GM12865 (cell line): ENCODE results near the gene FAT1.

Source experiments
- DNase-seq: peaks from one replicate; pipeline ENCODE4 v3.0.0; 2010; ENCODE audit warnings: low read depth
- H3K4me3 ChIP-seq: 2 replicates; pipeline ENCODE4 v1.5.1; 2011; ENCODE audit warnings: mild to moderate bottlenecking, low read depth, low read length, control low read depth
- TF ChIP-seq, protein P1 (sequence below): IDR thresholded peaks from 2 replicates; pipeline ENCODE4 v1.5.1; 2011; ENCODE audit warnings: low read length, control low read depth, low read depth, inconsistent platforms; ENCODE audit not compliant: insufficient read depth; ENCODE audit errors: missing control alignments

The FAT1 gene

DNA sequence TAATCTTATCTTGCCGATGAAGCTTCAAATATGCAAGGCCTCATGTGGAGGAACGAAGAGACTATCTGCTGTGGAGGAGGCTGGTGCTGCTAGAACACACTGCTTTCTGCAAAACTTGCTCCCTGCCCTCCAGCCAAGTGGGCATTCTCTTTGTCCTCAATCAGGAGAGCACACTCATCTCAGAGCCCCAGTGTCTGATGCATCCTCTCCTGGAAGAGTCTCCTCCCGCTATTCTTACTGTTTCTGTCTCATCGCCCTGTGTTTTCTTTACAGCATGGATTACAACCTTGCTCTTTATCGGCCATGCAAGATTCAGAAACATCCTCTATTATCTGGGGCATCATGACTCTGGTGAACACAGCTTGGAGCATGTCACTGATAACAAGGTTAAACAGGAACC is 100.1 kb downstream of the FAT1 start:
- DNase-seq, result no peak
- TF ChIP-seq, protein P1, sequence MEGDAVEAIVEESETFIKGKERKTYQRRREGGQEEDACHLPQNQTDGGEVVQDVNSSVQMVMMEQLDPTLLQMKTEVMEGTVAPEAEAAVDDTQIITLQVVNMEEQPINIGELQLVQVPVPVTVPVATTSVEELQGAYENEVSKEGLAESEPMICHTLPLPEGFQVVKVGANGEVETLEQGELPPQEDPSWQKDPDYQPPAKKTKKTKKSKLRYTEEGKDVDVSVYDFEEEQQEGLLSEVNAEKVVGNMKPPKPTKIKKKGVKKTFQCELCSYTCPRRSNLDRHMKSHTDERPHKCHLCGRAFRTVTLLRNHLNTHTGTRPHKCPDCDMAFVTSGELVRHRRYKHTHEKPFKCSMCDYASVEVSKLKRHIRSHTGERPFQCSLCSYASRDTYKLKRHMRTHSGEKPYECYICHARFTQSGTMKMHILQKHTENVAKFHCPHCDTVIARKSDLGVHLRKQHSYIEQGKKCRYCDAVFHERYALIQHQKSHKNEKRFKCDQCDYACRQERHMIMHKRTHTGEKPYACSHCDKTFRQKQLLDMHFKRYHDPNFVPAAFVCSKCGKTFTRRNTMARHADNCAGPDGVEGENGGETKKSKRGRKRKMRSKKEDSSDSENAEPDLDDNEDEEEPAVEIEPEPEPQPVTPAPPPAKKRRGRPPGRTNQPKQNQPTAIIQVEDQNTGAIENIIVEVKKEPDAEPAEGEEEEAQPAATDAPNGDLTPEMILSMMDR, result no peak
- H3K4me3 ChIP-seq, result no peak overlapping the region

DNA sequence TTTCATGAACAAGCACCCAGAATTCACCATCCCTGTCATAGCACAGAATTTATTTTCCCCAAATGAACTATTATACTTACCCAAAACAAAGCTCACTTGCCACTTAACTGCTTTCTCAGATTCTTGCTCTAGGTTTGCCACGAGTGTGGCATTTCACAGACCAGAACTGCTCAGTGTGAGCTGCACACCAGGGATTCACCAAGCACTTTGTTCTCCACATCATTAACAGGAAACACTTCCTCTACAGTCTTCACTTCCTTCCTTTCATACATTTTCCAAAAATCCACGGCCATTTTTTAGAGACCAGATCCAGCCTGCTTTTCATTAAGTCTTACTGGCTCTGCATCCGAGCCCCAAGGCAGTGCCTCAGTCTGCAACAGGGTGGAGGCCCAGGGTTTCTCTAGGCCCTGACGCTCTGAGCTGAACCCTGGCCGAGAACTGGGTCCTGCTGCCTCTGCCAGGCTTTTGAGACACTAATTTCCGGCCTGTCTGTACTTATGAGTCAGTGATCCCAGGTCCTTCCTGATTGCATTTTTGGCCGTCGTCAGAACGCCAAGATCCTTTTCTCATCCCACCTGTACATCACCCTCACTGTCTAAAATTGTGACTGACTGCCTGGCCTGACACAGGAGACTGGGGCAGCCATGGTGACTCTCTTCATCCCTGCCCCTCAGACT is 100.7 kb downstream of the FAT1 start:
- TF ChIP-seq, protein P1, result no peak
- DNase-seq, result no peak
- H3K4me3 ChIP-seq, result no peak overlapping the region

DNA sequence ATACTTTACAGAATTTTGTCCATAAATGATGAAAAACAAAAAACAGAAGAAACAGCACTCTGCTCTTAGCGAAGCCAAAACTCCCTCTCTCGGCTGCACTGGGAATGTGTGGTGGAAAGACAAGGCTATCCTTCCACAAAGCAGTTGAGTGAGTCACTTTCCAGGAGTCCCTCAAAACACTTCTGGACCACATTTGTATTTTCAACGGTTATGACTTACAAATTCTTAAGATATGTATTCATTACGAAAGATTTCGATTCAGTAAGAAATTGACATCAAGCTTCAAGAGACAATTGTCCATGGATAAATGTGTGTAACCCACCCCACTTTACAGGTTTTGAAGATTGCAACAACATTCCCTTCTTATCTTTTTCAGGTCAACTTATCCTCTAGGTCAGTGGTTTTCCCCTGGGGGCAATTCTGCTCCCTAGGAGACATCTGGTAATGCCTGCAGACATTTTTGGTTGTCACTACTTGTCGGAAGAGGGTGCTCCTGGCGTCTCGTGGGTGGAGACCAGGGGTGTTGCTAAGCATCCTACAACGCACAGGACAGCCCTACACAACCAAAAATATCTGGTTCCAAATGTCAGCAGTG is 101.6 kb downstream of the FAT1 start:
- H3K4me3 ChIP-seq, result no peak overlapping the region
- TF ChIP-seq, protein P1, result no peak
- DNase-seq, result no peak

DNA sequence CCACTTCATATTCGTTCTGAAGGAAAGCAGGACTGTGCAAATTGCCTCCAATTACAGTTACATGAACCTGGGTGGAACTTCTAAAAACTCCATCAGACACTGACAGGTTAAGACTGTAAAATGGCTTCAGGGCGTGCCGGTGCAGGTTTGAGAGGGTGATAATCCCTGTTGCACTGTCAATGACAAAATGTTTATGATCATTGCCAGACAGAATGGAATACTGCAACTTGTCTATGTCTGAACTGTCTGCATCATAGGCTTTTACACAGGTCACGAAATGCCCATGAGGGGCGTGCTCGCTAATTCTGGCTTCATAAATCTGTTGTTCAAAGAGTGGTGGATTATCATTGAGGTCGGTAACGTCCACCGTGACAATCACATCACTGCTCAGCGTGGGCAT is 104.6 kb downstream of the FAT1 start:
- no peak overlapping the region for H3K4me3 ChIP-seq
- TF ChIP-seq, protein P1, result no peak
- DNase-seq, result no peak

DNA sequence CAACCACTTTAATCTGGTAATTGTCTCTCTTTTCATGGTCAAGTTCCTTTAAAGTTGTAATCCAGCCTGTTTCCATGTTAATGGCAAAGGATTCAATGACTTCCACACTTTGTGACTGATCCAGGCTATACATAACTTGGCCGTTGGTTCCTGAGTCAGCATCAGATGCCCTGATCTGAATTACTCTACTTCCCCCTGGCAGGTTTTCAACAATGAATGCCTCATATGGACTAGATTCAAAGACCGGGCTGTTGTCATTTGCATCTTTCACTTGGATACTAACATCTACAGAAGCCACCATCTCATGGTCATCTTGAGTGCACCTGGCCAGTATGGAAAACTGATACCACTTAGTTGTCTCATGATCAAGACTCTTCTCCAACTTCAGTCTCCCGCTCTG is 105.7 kb downstream of the FAT1 start:
- no peak overlapping the region for H3K4me3 ChIP-seq
- no peak for DNase-seq
- TF ChIP-seq, protein P1, result no peak

DNA sequence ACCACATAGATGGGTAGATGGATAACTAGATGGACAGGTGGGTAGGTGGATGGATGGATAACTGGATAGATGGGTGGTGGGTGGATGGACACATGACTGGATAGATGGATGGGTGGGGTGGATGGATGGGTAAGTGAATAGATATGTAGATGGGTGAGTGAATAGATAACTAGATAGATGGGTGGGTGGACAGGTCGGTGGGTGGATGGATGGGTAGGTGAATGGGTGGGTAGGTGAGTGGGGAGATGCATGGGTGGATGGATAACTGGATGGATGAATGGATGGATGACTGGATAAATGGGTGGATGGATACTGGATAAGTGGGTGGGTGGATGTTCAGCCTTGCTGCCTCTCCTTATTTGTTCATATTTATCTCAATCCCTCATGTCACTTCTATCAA is 116.2 kb downstream of the FAT1 start:
- TF ChIP-seq, protein P1, result no peak
- no peak for DNase-seq
- H3K4me3 ChIP-seq, result no peak overlapping the region

DNA sequence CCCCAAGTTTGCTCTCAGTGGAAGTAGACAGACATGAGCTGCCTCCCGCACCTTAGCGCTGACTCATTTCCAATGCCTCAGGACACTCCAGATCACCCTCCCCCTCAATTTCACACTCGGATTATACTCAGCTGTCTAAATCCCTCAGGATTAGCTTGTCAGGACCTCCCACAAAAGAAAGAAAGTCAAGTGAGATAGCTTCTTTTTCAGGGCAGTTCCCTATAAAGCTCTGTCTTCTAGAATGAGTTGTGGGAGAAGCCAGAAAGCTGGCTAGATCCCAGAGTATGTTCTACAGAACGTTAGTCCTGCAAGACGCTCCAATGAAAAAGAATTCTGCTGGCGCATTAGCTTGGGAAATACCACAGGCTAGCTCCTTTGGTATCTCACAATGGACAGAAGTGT is 117.1 kb downstream of the FAT1 start:
- H3K4me3 ChIP-seq, result no peak overlapping the region
- TF ChIP-seq, protein P1, result no peak
- DNase-seq, result no peak
